Ascending aorta (tissue), 2 donors: ENCODE results near the gene ADAT1. TPM values are rescaled to one million over a fixed set of nuclear protein-coding genes. Genes with fewer than 3 reads are reported as not detected.

Experiments
- DNase-seq, 2 donors: peaks; one replicate each; pipeline ENCODE4 v3.0.0-alpha.2; 2019; ENCODE audit warnings: low spot score in 2 of 2
- H3K27ac ChIP-seq, 2 donors: fragments of 200-600 bp; sonication (generic); one replicate each; pipeline ENCODE4 v1.5.1; 2016 to 2017; ENCODE audit warnings: mild to moderate bottlenecking in 1 of 2
- H3K27me3 ChIP-seq: fragments of 200-600 bp; sonication (generic); one replicate; pipeline ENCODE4 v1.5.1; 2017
- H3K36me3 ChIP-seq, 2 donors: fragments of 200-600 bp; sonication (generic); one replicate each; pipeline ENCODE4 v1.5.1; 2016
- H3K4me1 ChIP-seq, 2 donors: fragments of 200-600 bp; sonication (generic); one replicate each; pipeline ENCODE4 v1.5.1; 2016 to 2017; ENCODE audit warnings: mild to moderate bottlenecking in 1 of 2
- H3K4me3 ChIP-seq, 2 donors: fragments of 200-600 bp; sonication (generic); one replicate each; pipeline ENCODE4 v1.5.1; 2016 to 2017; ENCODE audit warnings: mild to moderate bottlenecking in 1 of 2
- H3K9me3 ChIP-seq, 2 donors: fragments of 200-600 bp; sonication (generic); one replicate each; pipeline ENCODE4 v1.5.1; 2016
- CTCF ChIP-seq, 3 experiments: fragments of 200-600 bp in 2 of 3; fragments of 450-650 bp in 1 of 3; sonication (generic) in 2 of 3; IDR thresholded peaks; one replicate each; pipeline ENCODE4 v1.5.1; 2016 to 2019; ENCODE audit warnings: antibody characterized with exemption in 3 of 3, mild to moderate bottlenecking in 1 of 3, moderate library complexity in 1 of 3
- intact Hi-C: fragments of 100-400 bp; cut with DNase I; formaldehyde crosslinking; loops from one replicate; pipeline ENCODE4 v1.15.1; 2023
- total RNA-seq: library from RNA; depleted of rRNA; stranded (reverse); fragments of >200 nt; gene quantifications from one replicate; pipeline ENCODE4 v1.1.0, GENCODE V29; 2016

Gene ADAT1
- total RNA-seq, 1 donor from 2014 or later = 21.2 TPM

GRCh38 chr16:75576384-75576811 is 46.7 kb downstream of the ADAT1 start:
- intact Hi-C loops = no loop called here
- H3K27me3 ChIP-seq = no peaks in the 10 kb centered on the region
- peak in 1 of 2 donors; percentile 28 for DNase-seq
- peak overlapping the region in 1 of 2 donors; percentile 41 for H3K27ac ChIP-seq
- TF ChIP-seq CTCF (IDR thresholded peaks at IDR 0.05) = no peak
- H3K36me3 ChIP-seq = peaks cover 65 to 81% of the 10 kb centered on the region in 2 donors
- no peaks in the 10 kb centered on the region for H3K9me3 ChIP-seq
- peaks cover 0 to 9% of the 10 kb centered on the region in 2 donors for H3K4me1 ChIP-seq
- H3K4me3 ChIP-seq = no peak overlapping the region

- H3K4me1 ChIP-seq = peaks cover 0 to 13% of the 10 kb centered on the region in 2 donors
- H3K27me3 ChIP-seq = no peaks in the 10 kb centered on the region
- intact Hi-C loops = no loop called here
- peak overlapping the region in 1 of 2 donors; percentile 41 for H3K27ac ChIP-seq
- H3K9me3 ChIP-seq = no peaks in the 10 kb centered on the region
- peaks cover 65 to 85% of the 10 kb centered on the region in 2 donors for H3K36me3 ChIP-seq
- no peak for TF ChIP-seq CTCF (IDR thresholded peaks at IDR 0.05)
- no peak for DNase-seq
- H3K4me3 ChIP-seq = no peak overlapping the region
Measured at GRCh38 chr16:75575958-75576357, 47.1 kb downstream of the ADAT1 start.

- H3K27me3 ChIP-seq = no peaks in the 10 kb centered on the region
- no peaks in the 10 kb centered on the region for H3K9me3 ChIP-seq
- peaks cover 72 to 91% of the 10 kb centered on the region in 2 donors for H3K36me3 ChIP-seq
- peaks cover 6 to 31% of the 10 kb centered on the region in 2 donors for H3K4me1 ChIP-seq
- no peak for DNase-seq
- H3K4me3 ChIP-seq = no peak overlapping the region
- intact Hi-C loops = no loop called here
- no peak for TF ChIP-seq CTCF (IDR thresholded peaks at IDR 0.05)
- H3K27ac ChIP-seq = no peak overlapping the region
Measured at GRCh38 chr16:75573955-75574354, 49.1 kb downstream of the ADAT1 start.

GRCh38 chr16:75572864-75573542 is 50.1 kb downstream of the ADAT1 start:
- peaks cover 6 to 41% of the 10 kb centered on the region in 2 donors for H3K4me1 ChIP-seq
- no peaks in the 10 kb centered on the region for H3K9me3 ChIP-seq
- DNase-seq = no peak
- H3K4me3 ChIP-seq = no peak overlapping the region
- peaks cover 72 to 91% of the 10 kb centered on the region in 2 donors for H3K36me3 ChIP-seq
- intact Hi-C loops = no loop called here
- TF ChIP-seq CTCF (IDR thresholded peaks at IDR 0.05) = no peak
- no peaks in the 10 kb centered on the region for H3K27me3 ChIP-seq
- H3K27ac ChIP-seq = no peak overlapping the region

GRCh38 chr16:75570396-75571065 is 52.5 kb downstream of the ADAT1 start:
- peaks cover 10 to 55% of the 10 kb centered on the region in 2 donors for H3K4me1 ChIP-seq
- H3K4me3 ChIP-seq = peak overlapping the region in 1 of 2 donors; percentile 16
- no peak for DNase-seq
- TF ChIP-seq CTCF (IDR thresholded peaks at IDR 0.05) = no peak
- intact Hi-C loops = no loop called here
- no peaks in the 10 kb centered on the region for H3K9me3 ChIP-seq
- H3K27ac ChIP-seq = peak overlapping the region in 1 of 2 donors; percentile 60
- peaks cover 52 to 74% of the 10 kb centered on the region in 2 donors for H3K36me3 ChIP-seq
- H3K27me3 ChIP-seq = no peaks in the 10 kb centered on the region
